H1 (cell line): ENCODE results near the gene MIOX. TPM values are rescaled to one million over a fixed set of nuclear protein-coding genes. Genes with fewer than 3 reads are reported as not detected.

Experiments
- CTCF ChIA-PET: fragments of 300-600 bp; sonication (Branson Sonifier 250); formaldehyde crosslinking; loops from one replicate; lab custom pipeline; 2021; ENCODE audit not compliant: partially characterized antibody; lab: Charles Lee
- POLR2A ChIA-PET: fragments of 300-600 bp; sonication (Branson Sonifier 250); formaldehyde crosslinking; loops from one replicate; lab custom pipeline; 2021; ENCODE audit warnings: inconsistent platforms; ENCODE audit not compliant: partially characterized antibody; lab: Charles Lee
- DNase-seq, 2 experiments: peaks; one replicate each; pipeline versions ENCODE4 v3.0.0 to v3.0.0-alpha.2; 2010 to 2022; ENCODE audit warnings: low spot score in 2 of 2, low read depth in 1 of 2, mixed read lengths in 1 of 2
- FAIRE-seq: peaks from 2 replicates; lab custom pipeline; 2011; peaks lifted over from hg19 to GRCh38; lab: Jason Lieb, UNC
- H2AFZ ChIP-seq: 2 replicates; pipeline ENCODE4 v1.8.1; 2012; ENCODE audit warnings: low read length, inconsistent platforms
- H2AK5ac ChIP-seq: 2 replicates; pipeline ENCODE4 v1.6.1; 2013; ENCODE audit warnings: low read depth, low read length
- H2BK120ac ChIP-seq: replicated peaks from 2 replicates; pipeline ENCODE3; 2013; ENCODE audit warnings: low read depth, low read length, inconsistent platforms
- H2BK12ac ChIP-seq: 2 replicates; pipeline ENCODE4 v1.6.1; 2013; ENCODE audit warnings: low read depth, low read length
- H2BK15ac ChIP-seq: 2 replicates; pipeline ENCODE4 v1.6.1; 2013; ENCODE audit warnings: low read length
- H2BK20ac ChIP-seq: 2 replicates; pipeline ENCODE4 v1.6.1; 2013; ENCODE audit warnings: low read length
- H2BK5ac ChIP-seq: 2 replicates; pipeline ENCODE4 v1.6.1; 2013; ENCODE audit warnings: low read depth, low read length
- H3K14ac ChIP-seq: 2 replicates; pipeline ENCODE4 v1.6.1; 2013; ENCODE audit warnings: inconsistent platforms; ENCODE audit not compliant: insufficient read length
- H3K18ac ChIP-seq: 2 replicates; pipeline ENCODE4 v1.6.1; 2013; ENCODE audit warnings: low read length; ENCODE audit errors: extremely low read depth
- H3K23ac ChIP-seq: 2 replicates; pipeline ENCODE4 v1.6.1; 2013; ENCODE audit warnings: inconsistent platforms; ENCODE audit not compliant: insufficient read length
- H3K23me2 ChIP-seq: 2 replicates; pipeline ENCODE4 v1.6.1; 2013; ENCODE audit warnings: low read depth, low read length
- H3K27ac ChIP-seq: 2 replicates; pipeline ENCODE4 v1.6.1; 2011; ENCODE audit warnings: low read depth, low read length, inconsistent platforms
- H3K27me3 ChIP-seq, 4 experiments: replicated peaks in 1 of 4; 1 replicate in 1 of 4; 2 replicates in 3 of 4; pipeline versions ENCODE4 v1.6.1 to v1.8.1; 2011 to 2013; ENCODE audit warnings: low read length in 3 of 4, mild to moderate bottlenecking in 3 of 4, inconsistent platforms in 2 of 4, mixed read lengths in 2 of 4, moderate library complexity in 1 of 4; ENCODE audit not compliant: control insufficient read depth in 3 of 4, insufficient read depth in 3 of 4; ENCODE audit errors: extremely low read depth in 1 of 4
- H3K36me3 ChIP-seq, 4 experiments: 2 replicates each; pipeline versions ENCODE4 v1.6.1 to v1.8.1; 2011 to 2013; ENCODE audit warnings: mild to moderate bottlenecking in 4 of 4, low read length in 3 of 4, moderate library complexity in 2 of 4, control low read depth in 1 of 4, inconsistent platforms in 1 of 4; ENCODE audit not compliant: insufficient read depth in 4 of 4, control insufficient read depth in 2 of 4
- H3K4ac ChIP-seq: replicated peaks from 2 replicates; pipeline ENCODE3; 2013; ENCODE audit warnings: low read length, low read depth, mixed read lengths, inconsistent platforms; ENCODE audit not compliant: insufficient read length
- H3K4me1 ChIP-seq, 4 experiments: replicated peaks in 1 of 4; 1 replicate in 1 of 4; 2 replicates in 3 of 4; pipeline versions ENCODE4 v1.6.1 to v1.8.1; 2011 to 2013; ENCODE audit warnings: low read length in 3 of 4, inconsistent platforms in 2 of 4, mixed read lengths in 1 of 4; ENCODE audit not compliant: insufficient read depth in 4 of 4, control insufficient read depth in 3 of 4
- H3K4me2 ChIP-seq, 2 experiments: 2 replicates each; pipeline versions ENCODE4 v1.6.1 to v1.8.1; 2011 to 2013; ENCODE audit warnings: low read depth in 2 of 2, low read length in 2 of 2, control low read depth in 1 of 2, inconsistent platforms in 1 of 2, mild to moderate bottlenecking in 1 of 2; ENCODE audit not compliant: insufficient read depth in 1 of 2
- H3K4me3 ChIP-seq, 4 experiments: fragments of 200-600, 300-600 bp in 1 of 4; sonication (generic), shearing (Covaris generic), sonication (Bioruptor Twin) in 1 of 4; 2 replicates each; pipeline versions ENCODE4 v1.5.1 to v1.8.1; 2011 to 2016; ENCODE audit warnings: low read length in 4 of 4, low read depth in 3 of 4, control low read depth in 2 of 4, inconsistent platforms in 2 of 4, mild to moderate bottlenecking in 2 of 4, mixed read lengths in 1 of 4, moderate library complexity in 1 of 4; ENCODE audit not compliant: insufficient read depth in 2 of 4; ENCODE audit errors: extremely low read depth in 1 of 4
- H3K56ac ChIP-seq: replicated peaks from 2 replicates; pipeline ENCODE3; 2013; ENCODE audit warnings: low read depth, mild to moderate bottlenecking, mixed read lengths, low read length, inconsistent platforms; ENCODE audit not compliant: insufficient read length
- H3K79me1 ChIP-seq: 2 replicates; pipeline ENCODE4 v1.6.1; 2013; ENCODE audit warnings: low read depth, low read length, control low read depth
- H3K79me2 ChIP-seq, 2 experiments: 2 replicates each; pipeline versions ENCODE4 v1.6.1 to v1.8.1; 2012 to 2013; ENCODE audit warnings: low read length in 2 of 2, mild to moderate bottlenecking in 2 of 2, inconsistent platforms in 1 of 2; ENCODE audit not compliant: insufficient read depth in 2 of 2, control insufficient read depth in 1 of 2
- H3K9ac ChIP-seq, 4 experiments: replicated peaks in 1 of 4; 1 replicate in 1 of 4; 2 replicates in 3 of 4; pipeline versions ENCODE4 v1.6.1 to v1.8.1; 2011 to 2013; ENCODE audit warnings: low read depth in 3 of 4, low read length in 3 of 4, control low read depth in 2 of 4, mild to moderate bottlenecking in 2 of 4, moderate library complexity in 2 of 4, inconsistent platforms in 1 of 4; ENCODE audit errors: extremely low read depth in 1 of 4
- H3K9me3 ChIP-seq, 2 experiments: 2 replicates each; pipeline versions ENCODE4 v1.6.1 to v1.8.1; 2012 to 2013; ENCODE audit warnings: mild to moderate bottlenecking in 2 of 2, moderate library complexity in 2 of 2, control low read depth in 1 of 2, inconsistent platforms in 1 of 2, low read depth in 1 of 2, low read length in 1 of 2, mixed read lengths in 1 of 2; ENCODE audit not compliant: insufficient read depth in 2 of 2
- H4K20me1 ChIP-seq, 2 experiments: replicated peaks in 1 of 2; 2 replicates each; pipeline versions ENCODE3 to v1.8.1; 2011 to 2013; ENCODE audit warnings: inconsistent platforms in 2 of 2, low read length in 2 of 2, mild to moderate bottlenecking in 1 of 2; ENCODE audit not compliant: insufficient read depth in 2 of 2, control insufficient read depth in 1 of 2
- H4K5ac ChIP-seq: 2 replicates; pipeline ENCODE4 v1.6.1; 2013; ENCODE audit warnings: low read length, low read depth, mixed read lengths, inconsistent platforms; ENCODE audit not compliant: insufficient read length
- H4K8ac ChIP-seq: 2 replicates; pipeline ENCODE4 v1.8.0; 2013; ENCODE audit warnings: mild to moderate bottlenecking, moderate library complexity, low read length, inconsistent platforms; ENCODE audit not compliant: insufficient read depth; ENCODE audit errors: extremely low read depth
- H4K91ac ChIP-seq: replicated peaks from 2 replicates; pipeline ENCODE3; 2013; ENCODE audit warnings: low read length, mixed read lengths, inconsistent platforms; ENCODE audit not compliant: insufficient read length
- CREB1 ChIP-seq: IDR thresholded peaks from 2 replicates; pipeline ENCODE4 v1.6.1; 2012; ENCODE audit warnings: inconsistent platforms
- CTBP2 ChIP-seq: IDR thresholded peaks from 2 replicates; pipeline ENCODE4 v1.7.0; 2011; ENCODE audit warnings: borderline replicate concordance, mild to moderate bottlenecking, moderate library complexity, mixed read lengths, low read length; ENCODE audit not compliant: insufficient read depth, insufficient read length
- EZH2 ChIP-seq: fragments of 200-600 bp; sonication (generic); IDR thresholded peaks from 2 replicates; pipeline ENCODE4 v1.7.1; 2012; ENCODE audit warnings: low read depth, mild to moderate bottlenecking, moderate library complexity, low read length, inconsistent platforms; ENCODE audit not compliant: severe bottlenecking
- GABPA ChIP-seq: IDR thresholded peaks from 2 replicates; pipeline ENCODE4 v1.6.1; 2011; ENCODE audit warnings: mild to moderate bottlenecking, low read length, moderate library complexity, borderline replicate concordance; ENCODE audit not compliant: insufficient read depth
- HDAC2 ChIP-seq, 2 experiments: fragments of 300-600 bp in 1 of 2; sonication (generic) in 1 of 2; IDR thresholded peaks; 2 replicates each; pipeline ENCODE4 v1.6.1; 2011 to 2012; ENCODE audit warnings: low read depth in 2 of 2, low read length in 2 of 2, mild to moderate bottlenecking in 2 of 2, moderate library complexity in 2 of 2, borderline replicate concordance in 1 of 2, inconsistent platforms in 1 of 2
- KDM1A ChIP-seq: fragments of 200-600, 300-600 bp; sonication (generic); IDR thresholded peaks from 2 replicates; pipeline ENCODE4 v1.7.1; 2016; ENCODE audit warnings: mild to moderate bottlenecking, low read length, borderline replicate concordance
- KDM4A ChIP-seq: IDR thresholded peaks from one replicate; pipeline ENCODE4 v1.7.1; 2012; ENCODE audit warnings: low read depth, mild to moderate bottlenecking, moderate library complexity, low read length, inconsistent platforms; ENCODE audit not compliant: severe bottlenecking
- SAP30 ChIP-seq: fragments of 300-600 bp; sonication (generic); IDR thresholded peaks from 2 replicates; pipeline ENCODE4 v1.7.1; 2012; ENCODE audit warnings: low read length, moderate library complexity, mild to moderate bottlenecking, inconsistent platforms; ENCODE audit not compliant: insufficient read depth, insufficient replicate concordance
- SIRT6 ChIP-seq: IDR thresholded peaks from one replicate; pipeline ENCODE4 v1.7.1; 2012; ENCODE audit warnings: low read length, inconsistent platforms
- SIX5 ChIP-seq: IDR thresholded peaks from 2 replicates; pipeline ENCODE4 v1.6.1; 2011; ENCODE audit warnings: mild to moderate bottlenecking, low read depth, low read length
- WGBS, 2 experiments: shearing (Covaris generic) in 1 of 2; methylation state at CpG; one replicate each; pipeline versions ENCODE4 v1.1.6 to v1.1.7; 2013 to 2015; ENCODE audit warnings: low lambda C conversion rate in 2 of 2, mixed read lengths in 2 of 2, inconsistent platforms in 1 of 2, low coverage in 1 of 2, missing lambda C conversion rate in 1 of 2; ENCODE audit not compliant: insufficient replicate concordance in 2 of 2, insufficient coverage in 1 of 2, insufficient read length in 1 of 2; ENCODE audit errors: extremely low coverage in 1 of 2, missing lambda C conversion rate in 1 of 2; 5-methylcytosine and 5-hydroxymethylcytosine counted together
- polyA plus RNA-seq, 7 experiments: library from polyadenylated mRNA; depleted of rRNA in 3 of 7; stranded (reverse) in 5 of 7; unstranded in 2 of 7; fragments of >200 nt in 5 of 7; fragments of 200-250 nt in 2 of 7; gene quantifications; 1 replicate in 5 of 7; 2 replicates in 1 of 7; 4 replicates in 1 of 7; pipeline versions ENCODE4 v1.2.1 to v1.2.3, GENCODE V29; 2011 to 2013; ENCODE audit warnings: missing spikeins in 2 of 7, mixed read lengths in 2 of 7
- total RNA-seq: library from RNA; stranded (reverse); fragmentation: NEBNext Ultra II Directional; extraction: Animal tissue kit (Norgen Biotek cat#: 25700); gene quantifications from 2 replicates; pipeline ENCODE4 v1.2.1, GENCODE V29; 2021

The MIOX gene
- total and polyA plus RNA-seq, 2 of the 8 experiments (the other 6 are each of a cell fraction or from before 2014, with no cell fraction given) = 0.30 to 0.32 TPM

- Histone ChIP-seq H3K56ac (no peak overlapping the region), H2AK5ac (no peak overlapping the region), H3K79me1 (no peaks in the 10 kb centered on the region), H3K14ac (no peak overlapping the region), H3K9me3 (no peaks in the 10 kb centered on the region), H4K5ac (no peak overlapping the region), H3K23ac (no peak overlapping the region), H3K36me3 (peaks cover 7 to 17% (median 11%) of the 10 kb centered on the region in 4 experiments; a peak in 6 of 8 replicates), H3K23me2 (no peaks in the 10 kb centered on the region), H2BK20ac (no peak overlapping the region), H3K9ac (no peak overlapping the region), H3K79me2 (no peaks in the 10 kb centered on the region), H3K4ac (no peak overlapping the region), H3K4me1 (peaks cover 0 to 9% (median 4%) of the 10 kb centered on the region in 4 experiments; a peak in 5 of 7 replicates), H3K18ac (no peak overlapping the region), H4K20me1 (peaks cover 16 to 23% of the 10 kb centered on the region in 2 experiments), H4K8ac (peak overlapping the region; percentile 35; the same call in 1 of the 2 replicates), H2AFZ (no peak overlapping the region), H2BK15ac (no peak overlapping the region), H4K91ac (no peak overlapping the region), H3K27ac (no peak overlapping the region), H2BK120ac (no peak overlapping the region), H2BK5ac (no peak overlapping the region), H3K27me3 (no peaks in the 10 kb centered on the region), H3K4me3 (no peak overlapping the region), H2BK12ac (no peak overlapping the region), H3K4me2 (no peak overlapping the region)
- DNase-seq = no peak
- 92% methylated on average over 27 of the region's 27 CpGs; no CpG with 5 or more reads in 1 of the 2 experiments for WGBS, 2 experiments
- POLR2A ChIA-PET = interaction anchor here (0.5 to 1.7 kb wide), 3 partner anchors 20 to 260 kb away, joined by 4 read pairs; partner anchors contain the start of gene SCO2
- no peak for FAIRE-seq
- CTCF ChIA-PET = interaction anchor here (0.5 to 1.5 kb wide), 7 partner anchors 10 to 127 kb away, joined by 3 to 7 read pairs (median 3); no protein-coding TSS in a partner anchor
- TF ChIP-seq CTBP2 (no peak), SIRT6 (no peak), EZH2 (no peak), CREB1 (no peak), KDM1A (no peak), HDAC2 (IDR thresholded peaks at IDR 0.05; ENCODE audit: borderline replicate concordance in 1 of 2, low read depth in 2 of 2, low read length in 2 of 2) (no peak), GABPA (no peak), KDM4A (no peak), SIX5 (no peak), SAP30 (no peak)
Measured at GRCh38 chr22:50447576-50448551, 38.8 kb upstream of the MIOX start.
